HL-60 (cell line): ENCODE measurements around the gene ICAM3.

ENCODE experiments used
- DNase-seq, 2 experiments: peaks; one replicate each; pipeline ENCODE4 v3.0.0-alpha.2; 2010 to 2020; ENCODE audit warnings: low read depth in 1 of 2, low spot score in 1 of 2
- H3K27ac ChIP-seq: fragments of 250-450 bp; sonication (Bioruptor Pico); replicated peaks from 2 replicates; pipeline ENCODE4 v1.5.1; 2020; ENCODE audit warnings: mild to moderate bottlenecking, moderate library complexity
- H3K27me3 ChIP-seq: fragments of 250-450 bp; sonication (Bioruptor Pico); 2 replicates; pipeline ENCODE4 v1.5.1; 2021; ENCODE audit warnings: mild to moderate bottlenecking, moderate library complexity; ENCODE audit not compliant: insufficient read depth, poor library complexity, severe bottlenecking
- H3K4me3 ChIP-seq: replicated peaks from 2 replicates; pipeline ENCODE4 v1.5.1; 2011; ENCODE audit warnings: mild to moderate bottlenecking, control low read depth, low read length; ENCODE audit not compliant: insufficient read depth
- GABPA ChIP-seq: IDR thresholded peaks from 2 replicates; pipeline ENCODE4 v1.6.1; 2012; ENCODE audit warnings: low read depth
- POLR2AphosphoS5 ChIP-seq: IDR thresholded peaks from 2 replicates; pipeline ENCODE4 v1.6.1; 2012; ENCODE audit warnings: low read depth
- SPI1 ChIP-seq: IDR thresholded peaks from 2 replicates; pipeline ENCODE4 v1.6.1; 2012; ENCODE audit warnings: low read depth, mild to moderate bottlenecking, borderline replicate concordance
- TF ChIP-seq, protein P1 (sequence below): IDR thresholded peaks from 2 replicates; pipeline ENCODE4 v1.6.1; 2012; ENCODE audit warnings: low read depth; ENCODE audit not compliant: insufficient replicate concordance
- TF ChIP-seq, protein P2 (sequence below): IDR thresholded peaks from one replicate; pipeline ENCODE4 v1.5.1; 2011; ENCODE audit warnings: low read length, control low read depth, inconsistent platforms; ENCODE audit not compliant: insufficient read depth

The ICAM3 gene

DNA sequence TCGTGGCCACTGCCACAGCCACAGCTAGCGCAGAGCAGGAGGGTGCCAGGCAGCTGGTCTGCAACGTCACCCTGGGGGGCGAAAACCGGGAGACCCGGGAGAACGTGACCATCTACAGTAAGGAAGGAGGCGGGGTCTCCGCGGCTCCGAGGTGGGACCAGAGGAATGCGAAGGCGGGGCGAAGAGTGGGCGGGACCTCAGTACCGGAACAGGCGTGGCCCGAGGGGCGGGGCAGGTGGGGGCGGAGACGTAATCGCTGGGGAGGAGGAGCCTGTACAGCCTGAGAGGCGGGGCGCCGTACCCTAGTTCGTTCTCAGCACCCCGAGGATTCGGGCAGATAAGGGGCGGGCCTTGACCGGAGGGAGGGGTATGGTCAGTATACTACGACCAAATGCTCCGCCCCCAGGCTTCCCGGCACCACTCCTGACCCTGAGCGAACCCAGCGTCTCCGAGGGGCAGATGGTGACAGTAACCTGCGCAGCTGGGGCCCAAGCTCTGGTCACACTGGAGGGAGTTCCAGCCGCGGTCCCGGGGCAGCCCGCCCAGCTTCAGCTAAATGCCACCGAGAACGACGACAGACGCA lies 47.1 kb downstream of the ICAM3 start:
- H3K27ac ChIP-seq, result no peak overlapping the region
- peaks cover 66% of the 10 kb centered on the region for H3K27me3 ChIP-seq
- DNase-seq, result no peak
- TF ChIP-seq, protein P1, sequence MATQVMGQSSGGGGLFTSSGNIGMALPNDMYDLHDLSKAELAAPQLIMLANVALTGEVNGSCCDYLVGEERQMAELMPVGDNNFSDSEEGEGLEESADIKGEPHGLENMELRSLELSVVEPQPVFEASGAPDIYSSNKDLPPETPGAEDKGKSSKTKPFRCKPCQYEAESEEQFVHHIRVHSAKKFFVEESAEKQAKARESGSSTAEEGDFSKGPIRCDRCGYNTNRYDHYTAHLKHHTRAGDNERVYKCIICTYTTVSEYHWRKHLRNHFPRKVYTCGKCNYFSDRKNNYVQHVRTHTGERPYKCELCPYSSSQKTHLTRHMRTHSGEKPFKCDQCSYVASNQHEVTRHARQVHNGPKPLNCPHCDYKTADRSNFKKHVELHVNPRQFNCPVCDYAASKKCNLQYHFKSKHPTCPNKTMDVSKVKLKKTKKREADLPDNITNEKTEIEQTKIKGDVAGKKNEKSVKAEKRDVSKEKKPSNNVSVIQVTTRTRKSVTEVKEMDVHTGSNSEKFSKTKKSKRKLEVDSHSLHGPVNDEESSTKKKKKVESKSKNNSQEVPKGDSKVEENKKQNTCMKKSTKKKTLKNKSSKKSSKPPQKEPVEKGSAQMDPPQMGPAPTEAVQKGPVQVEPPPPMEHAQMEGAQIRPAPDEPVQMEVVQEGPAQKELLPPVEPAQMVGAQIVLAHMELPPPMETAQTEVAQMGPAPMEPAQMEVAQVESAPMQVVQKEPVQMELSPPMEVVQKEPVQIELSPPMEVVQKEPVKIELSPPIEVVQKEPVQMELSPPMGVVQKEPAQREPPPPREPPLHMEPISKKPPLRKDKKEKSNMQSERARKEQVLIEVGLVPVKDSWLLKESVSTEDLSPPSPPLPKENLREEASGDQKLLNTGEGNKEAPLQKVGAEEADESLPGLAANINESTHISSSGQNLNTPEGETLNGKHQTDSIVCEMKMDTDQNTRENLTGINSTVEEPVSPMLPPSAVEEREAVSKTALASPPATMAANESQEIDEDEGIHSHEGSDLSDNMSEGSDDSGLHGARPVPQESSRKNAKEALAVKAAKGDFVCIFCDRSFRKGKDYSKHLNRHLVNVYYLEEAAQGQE, result no peak
- TF ChIP-seq, protein P2, sequence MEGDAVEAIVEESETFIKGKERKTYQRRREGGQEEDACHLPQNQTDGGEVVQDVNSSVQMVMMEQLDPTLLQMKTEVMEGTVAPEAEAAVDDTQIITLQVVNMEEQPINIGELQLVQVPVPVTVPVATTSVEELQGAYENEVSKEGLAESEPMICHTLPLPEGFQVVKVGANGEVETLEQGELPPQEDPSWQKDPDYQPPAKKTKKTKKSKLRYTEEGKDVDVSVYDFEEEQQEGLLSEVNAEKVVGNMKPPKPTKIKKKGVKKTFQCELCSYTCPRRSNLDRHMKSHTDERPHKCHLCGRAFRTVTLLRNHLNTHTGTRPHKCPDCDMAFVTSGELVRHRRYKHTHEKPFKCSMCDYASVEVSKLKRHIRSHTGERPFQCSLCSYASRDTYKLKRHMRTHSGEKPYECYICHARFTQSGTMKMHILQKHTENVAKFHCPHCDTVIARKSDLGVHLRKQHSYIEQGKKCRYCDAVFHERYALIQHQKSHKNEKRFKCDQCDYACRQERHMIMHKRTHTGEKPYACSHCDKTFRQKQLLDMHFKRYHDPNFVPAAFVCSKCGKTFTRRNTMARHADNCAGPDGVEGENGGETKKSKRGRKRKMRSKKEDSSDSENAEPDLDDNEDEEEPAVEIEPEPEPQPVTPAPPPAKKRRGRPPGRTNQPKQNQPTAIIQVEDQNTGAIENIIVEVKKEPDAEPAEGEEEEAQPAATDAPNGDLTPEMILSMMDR, result no peak
- TF ChIP-seq POLR2AphosphoS5 (no peak), SPI1 (no peak), GABPA (no peak)
- H3K4me3 ChIP-seq, result no peak overlapping the region

- peaks cover 66% of the 10 kb centered on the region for H3K27me3 ChIP-seq
- TF ChIP-seq, protein P2, result no peak
- TF ChIP-seq, protein P1, result no peak
- TF ChIP-seq SPI1, result no peak
- TF ChIP-seq POLR2AphosphoS5, result no peak
- TF ChIP-seq GABPA, result no peak
- DNase-seq, result no peak
- H3K27ac ChIP-seq, result no peak overlapping the region
- peak overlapping the region; percentile 33 for H3K4me3 ChIP-seq
Measured at GRCh38 chr19:10291554-10292205, 47.7 kb downstream of the ICAM3 start.

DNA sequence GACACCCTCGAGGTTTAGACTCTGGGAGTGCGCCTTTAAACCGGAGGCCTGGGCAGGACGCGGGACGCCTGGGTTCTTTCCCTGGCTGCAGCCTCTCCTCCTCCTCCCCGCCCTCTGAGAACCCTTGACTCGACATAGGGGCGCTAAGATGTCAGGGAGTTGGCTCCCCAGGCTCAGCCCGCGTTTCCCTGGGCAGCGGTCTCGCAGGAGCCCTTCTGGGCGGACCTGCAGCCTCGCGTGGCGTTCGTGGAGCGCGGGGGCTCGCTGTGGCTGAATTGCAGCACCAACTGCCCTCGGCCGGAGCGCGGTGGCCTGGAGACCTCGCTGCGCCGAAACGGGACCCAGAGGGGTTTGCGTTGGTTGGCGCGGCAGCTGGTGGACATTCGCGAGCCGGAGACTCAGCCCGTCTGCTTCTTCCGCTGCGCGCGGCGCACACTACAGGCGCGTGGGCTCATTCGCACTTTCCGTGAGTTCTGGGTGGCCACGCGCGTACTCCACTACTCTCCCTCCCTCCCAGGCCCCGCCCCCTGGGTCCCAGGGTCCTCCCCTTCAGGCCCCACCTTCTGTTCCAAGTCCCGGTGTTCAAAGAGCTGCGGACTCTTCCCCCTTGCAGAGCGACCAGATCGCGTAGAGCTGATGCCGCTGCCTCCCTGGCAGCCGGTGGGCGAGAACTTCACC lies 48.4 kb downstream of the ICAM3 start:
- TF ChIP-seq POLR2AphosphoS5, result no peak
- TF ChIP-seq, protein P2, result no peak
- no peak for TF ChIP-seq GABPA
- TF ChIP-seq, protein P1, result no peak
- TF ChIP-seq SPI1, result no peak
- Histone ChIP-seq H3K4me3 (peak overlapping the region; percentile 33), H3K27ac (no peak overlapping the region), H3K27me3 (peaks cover 66% of the 10 kb centered on the region)
- DNase-seq, result peak in 1 of 2 experiments; percentile 29
